ENCODE results near the gene SLC2A2. TPM values are rescaled to one million over a fixed set of nuclear protein-coding genes. Genes with fewer than 3 reads are reported as not detected.

Gene SLC2A2
- total RNA-seq, result 1 to 10 TPM in 1 of 4 donors, not detected in 3; 2.0 TPM

DNA sequence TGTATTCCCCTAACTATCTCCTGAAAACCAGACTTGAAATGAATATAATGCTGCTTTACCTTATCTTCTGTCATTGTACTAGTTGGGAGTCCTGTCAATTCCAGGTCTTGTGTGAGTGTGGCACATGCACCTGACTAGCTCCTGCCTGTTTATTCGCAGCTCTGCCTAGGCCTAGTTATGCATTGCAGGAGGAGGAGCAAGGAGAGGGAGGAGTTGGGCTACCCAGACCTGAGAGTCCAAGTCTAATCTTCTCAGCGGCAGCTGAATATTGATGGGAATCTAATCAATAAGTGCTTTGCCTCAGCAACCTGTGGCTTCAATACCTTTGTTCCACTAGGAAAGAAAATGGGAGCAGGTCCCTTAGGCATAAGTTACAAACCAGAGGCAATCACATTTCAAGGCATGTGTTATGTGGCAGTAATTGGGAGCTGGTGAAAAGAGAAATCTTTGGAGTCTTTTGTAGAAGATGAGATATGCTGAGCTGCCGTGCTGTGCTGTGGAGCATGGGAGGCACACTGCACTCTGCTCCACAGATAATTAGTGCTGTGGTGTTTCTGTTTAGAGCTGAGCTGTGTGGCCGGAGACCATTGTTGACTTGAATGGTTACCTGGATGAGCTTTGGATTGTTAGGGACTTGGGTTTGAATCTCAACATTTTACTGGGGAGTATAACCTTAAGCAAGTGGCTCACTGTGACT lies at the start of gene SLC2A2:
Gene SLC2A2 (minus strand): TSS at position 124 of the 697 bp plus-strand sequence. CDS start 50 bp downstream, at position 74.
- peaks cover 14% of the 10 kb centered on the region for H3K4me1 ChIP-seq
- 94% methylated on average over 4 of the region's 4 CpGs for WGBS
- no peaks in the 10 kb centered on the region for H3K9me3 ChIP-seq
- no peak within 1 kb of the TSS for H3K27ac ChIP-seq
- TF ChIP-seq POLR2AphosphoS5 (IDR thresholded peaks at IDR 0.05) (no peak), EP300 (IDR thresholded peaks at IDR 0.05) (no peak), POLR2A (IDR thresholded peaks at IDR 0.05) (no peak)
- no peak for DNase-seq (ENCODE audit: low spot score in 2 of 2)
- H3K36me3 ChIP-seq, result no peaks in the 10 kb centered on the region
- no peak within 1 kb of the TSS for H3K4me3 ChIP-seq
- H3K27me3 ChIP-seq, result no peaks in the 10 kb centered on the region

DNA sequence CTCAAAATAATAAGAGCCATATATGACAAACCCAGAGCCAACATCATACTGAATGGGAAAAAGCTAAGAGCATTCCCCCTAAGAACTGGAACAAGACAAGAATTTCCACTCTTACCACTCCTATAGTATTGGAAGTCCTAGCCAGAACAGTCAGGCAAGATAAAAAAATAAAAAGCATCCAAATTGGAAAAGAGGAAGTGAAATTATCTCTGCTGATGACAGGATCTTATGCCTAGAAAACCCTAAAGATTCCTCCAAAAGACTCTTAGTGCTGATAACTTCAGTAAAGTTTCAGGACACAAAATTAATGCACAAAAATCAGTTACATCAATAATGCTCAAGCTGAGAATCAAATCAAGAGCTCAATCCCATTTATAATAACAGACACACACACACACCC lies 45.9 kb upstream of the SLC2A2 start:
- TF ChIP-seq POLR2AphosphoS5 (IDR thresholded peaks at IDR 0.05) (no peak), EP300 (IDR thresholded peaks at IDR 0.05) (no peak), POLR2A (IDR thresholded peaks at IDR 0.05) (no peak)
- TF ChIP-seq, protein P1, sequence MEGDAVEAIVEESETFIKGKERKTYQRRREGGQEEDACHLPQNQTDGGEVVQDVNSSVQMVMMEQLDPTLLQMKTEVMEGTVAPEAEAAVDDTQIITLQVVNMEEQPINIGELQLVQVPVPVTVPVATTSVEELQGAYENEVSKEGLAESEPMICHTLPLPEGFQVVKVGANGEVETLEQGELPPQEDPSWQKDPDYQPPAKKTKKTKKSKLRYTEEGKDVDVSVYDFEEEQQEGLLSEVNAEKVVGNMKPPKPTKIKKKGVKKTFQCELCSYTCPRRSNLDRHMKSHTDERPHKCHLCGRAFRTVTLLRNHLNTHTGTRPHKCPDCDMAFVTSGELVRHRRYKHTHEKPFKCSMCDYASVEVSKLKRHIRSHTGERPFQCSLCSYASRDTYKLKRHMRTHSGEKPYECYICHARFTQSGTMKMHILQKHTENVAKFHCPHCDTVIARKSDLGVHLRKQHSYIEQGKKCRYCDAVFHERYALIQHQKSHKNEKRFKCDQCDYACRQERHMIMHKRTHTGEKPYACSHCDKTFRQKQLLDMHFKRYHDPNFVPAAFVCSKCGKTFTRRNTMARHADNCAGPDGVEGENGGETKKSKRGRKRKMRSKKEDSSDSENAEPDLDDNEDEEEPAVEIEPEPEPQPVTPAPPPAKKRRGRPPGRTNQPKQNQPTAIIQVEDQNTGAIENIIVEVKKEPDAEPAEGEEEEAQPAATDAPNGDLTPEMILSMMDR (IDR thresholded peaks at IDR 0.05), result no peak
- DNase-seq (ENCODE audit: low spot score in 2 of 2), result no peak

DNA sequence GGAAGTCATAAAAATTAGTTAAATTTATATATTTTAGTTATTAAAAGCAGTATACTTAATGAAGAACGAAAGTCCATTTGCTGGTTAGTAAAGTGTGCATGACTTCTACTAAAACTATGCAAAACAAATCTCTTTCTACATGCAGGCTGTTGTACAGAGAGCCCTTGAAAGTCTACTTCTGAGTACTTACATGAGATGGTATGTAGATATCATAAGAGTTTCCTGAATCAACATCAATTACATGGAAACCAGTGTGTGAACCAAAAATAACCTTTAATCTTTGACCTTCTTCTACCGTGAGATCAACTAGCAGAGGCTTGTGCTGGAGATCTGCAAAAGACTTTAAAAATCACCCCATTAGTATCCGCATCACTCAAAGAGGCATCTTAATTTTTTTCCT lies 42.1 kb upstream of the SLC2A2 start:
- WGBS, result 82% methylated on average over 3 of the region's 3 CpGs
- Histone ChIP-seq H3K4me1 (no peaks in the 10 kb centered on the region), H3K27me3 (no peaks in the 10 kb centered on the region), H3K36me3 (no peaks in the 10 kb centered on the region), H3K9me3 (no peaks in the 10 kb centered on the region), H3K4me3 (no peak overlapping the region), H3K27ac (no peak overlapping the region)
- no peak for DNase-seq (ENCODE audit: low spot score in 2 of 2)
- TF ChIP-seq POLR2A (IDR thresholded peaks at IDR 0.05) (no peak), EP300 (IDR thresholded peaks at IDR 0.05) (no peak), POLR2AphosphoS5 (IDR thresholded peaks at IDR 0.05) (no peak)
- TF ChIP-seq, protein P1 (IDR thresholded peaks at IDR 0.05), result no peak

More for the DNA sequence above, 45.9 kb upstream of the SLC2A2 start:
- no peaks in the 10 kb centered on the region for H3K4me1 ChIP-seq
- no peak overlapping the region for H3K4me3 ChIP-seq
- H3K27ac ChIP-seq, result no peak overlapping the region
- no peaks in the 10 kb centered on the region for H3K27me3 ChIP-seq
- no peaks in the 10 kb centered on the region for H3K36me3 ChIP-seq
- H3K9me3 ChIP-seq, result no peaks in the 10 kb centered on the region

DNA sequence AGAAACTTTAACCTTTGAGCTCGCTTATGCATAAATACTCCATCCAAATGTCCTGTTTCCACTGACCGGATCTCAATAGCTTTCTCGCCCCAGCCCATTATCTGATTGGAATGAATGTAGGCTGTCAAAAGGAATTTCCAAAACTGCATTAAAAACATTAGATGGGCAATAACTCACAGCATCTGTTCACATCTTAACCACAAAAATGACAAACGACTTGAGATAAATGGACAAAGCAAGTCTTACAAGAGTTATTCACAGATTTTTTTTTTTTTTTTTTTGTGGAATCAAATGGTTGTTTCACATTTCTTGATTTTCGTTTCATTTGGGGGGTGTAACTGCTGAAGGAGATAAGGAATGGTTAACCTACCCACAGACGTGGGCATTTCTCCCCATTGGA lies 39.7 kb upstream of the SLC2A2 start:
- no peaks in the 10 kb centered on the region for H3K27me3 ChIP-seq
- H3K4me3 ChIP-seq, result no peak overlapping the region
- no peak overlapping the region for H3K27ac ChIP-seq
- H3K9me3 ChIP-seq, result no peaks in the 10 kb centered on the region
- no peaks in the 10 kb centered on the region for H3K4me1 ChIP-seq
- 89% methylated on average over 6 of the region's 6 CpGs for WGBS
- TF ChIP-seq, protein P1 (IDR thresholded peaks at IDR 0.05), result no peak
- DNase-seq (ENCODE audit: low spot score in 2 of 2), result no peak
- no peaks in the 10 kb centered on the region for H3K36me3 ChIP-seq

- Histone ChIP-seq H3K4me1 (no peaks in the 10 kb centered on the region), H3K36me3 (no peaks in the 10 kb centered on the region), H3K27me3 (no peaks in the 10 kb centered on the region), H3K27ac (no peak overlapping the region), H3K9me3 (no peaks in the 10 kb centered on the region), H3K4me3 (no peak overlapping the region)
- WGBS, result 91% methylated on average over 1 of the region's 1 CpG
- TF ChIP-seq, protein P1 (IDR thresholded peaks at IDR 0.05), result no peak
- TF ChIP-seq POLR2A (IDR thresholded peaks at IDR 0.05), result no peak
- TF ChIP-seq EP300 (IDR thresholded peaks at IDR 0.05), result no peak
- no peak for TF ChIP-seq POLR2AphosphoS5 (IDR thresholded peaks at IDR 0.05)
- no peak for DNase-seq (ENCODE audit: low spot score in 2 of 2)
Measured at GRCh38 chr3:171065732-171066131, 39.2 kb upstream of the SLC2A2 start.

- no peak overlapping the region for H3K27ac ChIP-seq
- H3K27me3 ChIP-seq, result no peaks in the 10 kb centered on the region
- no peak for DNase-seq (ENCODE audit: low spot score in 2 of 2)
- no peaks in the 10 kb centered on the region for H3K9me3 ChIP-seq
- WGBS, result 69% methylated on average over 2 of the region's 2 CpGs
- no peaks in the 10 kb centered on the region for H3K4me1 ChIP-seq
- TF ChIP-seq POLR2AphosphoS5 (IDR thresholded peaks at IDR 0.05), result no peak
- no peak for TF ChIP-seq POLR2A (IDR thresholded peaks at IDR 0.05)
- TF ChIP-seq, protein P1 (IDR thresholded peaks at IDR 0.05), result no peak
- no peak for TF ChIP-seq EP300 (IDR thresholded peaks at IDR 0.05)
- H3K36me3 ChIP-seq, result no peaks in the 10 kb centered on the region
- no peak overlapping the region for H3K4me3 ChIP-seq
Measured at GRCh38 chr3:171064461-171064860, 37.9 kb upstream of the SLC2A2 start.

Measured in suprapubic skin (tissue), 4 donors.